ENCODE measurements around the gene EPC1.

GRCh38 chr10:32373496-32373895 lies 26.5 kb upstream of the EPC1 start:
- TF ChIP-seq CTCF (conservative IDR thresholded peaks at IDR 0.05) (no peak), EZH2 (IDR thresholded peaks at IDR 0.05; ENCODE audit: low read depth) (no peak)

Measured in PC-9 (cell line).